Measurements from ENCODE around the gene CEL.
"Not testable (repeated sequence)": the region's sequence is repeated elsewhere in the genome, so short reads cannot be mapped to it uniquely, and the experiment has no call there.

The CEL gene

GRCh38 chr9:133046900-133047295, 14.9 kb upstream of the CEL start:
- no peak for DNase-seq (ENCODE audit: low read depth in 2 of 2)

- DNase-seq (ENCODE audit: low read depth in 2 of 2) = no peak
Measured at GRCh38 chr9:133048595-133048994, 13.2 kb upstream of the CEL start.

GRCh38 chr9:133049043-133049442, 12.7 kb upstream of the CEL start:
- no peak for DNase-seq (ENCODE audit: low read depth in 2 of 2)

GRCh38 chr9:133050142-133050541, 11.6 kb upstream of the CEL start:
- no peak for DNase-seq (ENCODE audit: low read depth in 2 of 2)

- no peak for DNase-seq (ENCODE audit: low read depth in 2 of 2)
Measured at GRCh38 chr9:133050781-133051180, 11.0 kb upstream of the CEL start.

GRCh38 chr9:133051281-133051900, 10.4 kb upstream of the CEL start:
- DNase-seq (ENCODE audit: low read depth in 2 of 2) = no peak

- no peak for DNase-seq (ENCODE audit: low read depth in 2 of 2)
Measured at GRCh38 chr9:133051966-133052539, 9.7 kb upstream of the CEL start.

- no peak for DNase-seq (ENCODE audit: low read depth in 2 of 2)
Measured at GRCh38 chr9:133054194-133054890, 7.4 kb upstream of the CEL start.

GRCh38 chr9:133054966-133055365, 6.8 kb upstream of the CEL start:
- no peak for DNase-seq (ENCODE audit: low read depth in 2 of 2)

GRCh38 chr9:133055788-133056420, 5.9 kb upstream of the CEL start:
- DNase-seq (ENCODE audit: low read depth in 2 of 2) = no peak

- DNase-seq (ENCODE audit: low read depth in 2 of 2) = no peak
Measured at GRCh38 chr9:133056533-133056932, 5.2 kb upstream of the CEL start.

GRCh38 chr9:133057006-133057405, 4.8 kb upstream of the CEL start:
- no peak for DNase-seq (ENCODE audit: low read depth in 2 of 2)

- no peak for DNase-seq (ENCODE audit: low read depth in 2 of 2)
Measured at GRCh38 chr9:133057553-133057952, 4.2 kb upstream of the CEL start.

GRCh38 chr9:133058071-133058470, 3.7 kb upstream of the CEL start:
- no peak for DNase-seq (ENCODE audit: low read depth in 2 of 2)

- no peak for DNase-seq (ENCODE audit: low read depth in 2 of 2)
Measured at GRCh38 chr9:133058550-133059320, 3.0 kb upstream of the CEL start.

GRCh38 chr9:133059623-133060022, 2.2 kb upstream of the CEL start:
- no peak for DNase-seq (ENCODE audit: low read depth in 2 of 2)

- DNase-seq (ENCODE audit: low read depth in 2 of 2) = no peak
Measured at GRCh38 chr9:133060417-133060841, 1.4 kb upstream of the CEL start.

- DNase-seq (ENCODE audit: low read depth in 2 of 2) = not testable (repeated sequence)
Measured at GRCh38 chr9:133061019-133061763, 590 bp upstream of the CEL start.

- DNase-seq (ENCODE audit: low read depth in 2 of 2) = not testable (repeated sequence)
Measured at GRCh38 chr9:133062569-133062968, 788 bp downstream of the CEL start.

- DNase-seq (ENCODE audit: low read depth in 2 of 2) = no peak
Measured at GRCh38 chr9:133063159-133063499, 1.3 kb downstream of the CEL start.

GRCh38 chr9:133063500-133064231, 1.9 kb downstream of the CEL start:
- DNase-seq (ENCODE audit: low read depth in 2 of 2) = no peak

Data from stimulated activated CD8-positive, alpha-beta memory T cell treated with anti-CD3 and anti-CD28 coated beads, Interleukin-7, amount 100 ng/mL, for 4 hours (primary cell).